HG03196 (cell line): Measurements from ENCODE around the gene INPP5E.

Experiments
- ATAC-seq: cut with Tn5 transposase; IDR thresholded peaks from one replicate; pipeline ENCODE4 v1.9.1; 2021; ENCODE audit not compliant: unreplicated experiment

INPP5E gene

DNA sequence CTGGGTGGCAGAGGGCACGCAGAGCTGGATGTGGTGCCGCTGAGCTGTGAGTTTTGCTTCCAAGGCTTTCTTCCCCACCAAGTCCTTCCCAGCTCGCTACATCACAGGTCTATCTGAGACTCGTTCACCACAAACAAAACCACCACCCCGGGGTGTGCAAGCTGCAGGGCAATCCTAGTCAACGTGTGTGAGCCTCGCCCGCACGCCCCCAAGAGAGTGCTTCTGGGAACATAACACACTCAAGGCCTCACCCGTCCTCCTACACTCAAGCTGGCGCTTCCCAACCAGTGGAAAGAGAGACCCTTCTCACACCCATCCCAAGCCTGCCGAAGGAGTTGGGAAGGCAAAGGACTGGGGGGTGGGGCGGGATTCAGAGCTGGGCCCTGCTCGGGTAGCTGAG, 50.2 kb downstream of the INPP5E start:
- ATAC-seq: no peak

DNA sequence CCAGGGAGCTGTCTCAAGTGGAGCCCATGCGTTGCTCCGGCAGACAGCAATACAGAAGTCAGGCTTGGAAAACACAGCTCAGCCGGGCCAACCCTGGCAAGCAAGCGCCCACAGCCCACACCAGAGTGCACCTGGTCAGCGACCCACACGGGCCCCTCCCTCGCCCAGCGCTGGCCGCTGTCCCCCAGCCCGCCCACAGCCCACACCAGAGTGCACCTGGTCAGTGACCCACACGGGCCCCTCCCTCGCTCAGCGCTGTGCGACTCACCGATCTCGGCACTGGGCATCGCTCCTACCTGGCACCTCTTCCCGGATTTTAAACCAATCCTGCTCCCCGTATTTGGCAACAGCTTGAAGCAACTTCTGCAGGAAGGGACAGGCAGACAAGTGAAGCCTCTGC, 52.4 kb downstream of the INPP5E start:
- ATAC-seq: no peak

DNA sequence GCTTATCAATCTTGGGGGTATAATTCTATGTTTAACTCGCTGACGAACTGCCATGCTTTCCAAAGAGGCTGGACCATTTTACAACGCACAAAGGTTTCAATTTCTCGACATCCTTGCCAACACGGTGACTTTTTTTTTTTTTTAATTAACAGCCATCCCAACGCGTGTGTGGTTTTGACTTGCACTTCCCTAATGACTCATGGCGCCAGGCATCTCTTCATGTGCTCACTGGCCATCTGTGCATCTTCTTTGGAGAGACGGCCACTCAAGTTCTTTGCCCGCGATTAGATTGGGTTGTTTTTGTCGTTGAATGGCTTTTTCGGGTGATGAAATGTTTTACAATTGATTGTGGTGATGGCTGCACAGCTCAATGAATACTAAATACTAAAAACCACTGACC, 53.6 kb downstream of the INPP5E start:
- ATAC-seq: no peak

DNA sequence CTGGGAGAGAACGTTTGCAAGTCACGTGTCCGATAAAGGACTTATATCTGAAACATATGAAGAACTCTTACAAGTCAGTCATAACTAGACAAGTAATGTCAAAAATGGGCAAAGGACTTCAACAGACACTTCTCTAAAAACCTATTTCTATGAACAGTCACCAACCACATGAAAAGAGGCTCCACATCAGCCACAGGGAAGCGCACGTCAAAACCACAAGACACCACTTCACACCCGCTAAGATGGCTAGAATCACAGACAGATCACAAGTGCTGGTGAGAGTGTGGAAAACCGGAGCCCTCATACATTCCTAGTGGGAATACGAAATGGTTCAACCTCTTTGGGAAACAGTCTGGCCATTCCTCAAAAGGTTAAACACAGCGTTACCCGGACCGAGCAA, 54.6 kb downstream of the INPP5E start:
- ATAC-seq: no peak

DNA sequence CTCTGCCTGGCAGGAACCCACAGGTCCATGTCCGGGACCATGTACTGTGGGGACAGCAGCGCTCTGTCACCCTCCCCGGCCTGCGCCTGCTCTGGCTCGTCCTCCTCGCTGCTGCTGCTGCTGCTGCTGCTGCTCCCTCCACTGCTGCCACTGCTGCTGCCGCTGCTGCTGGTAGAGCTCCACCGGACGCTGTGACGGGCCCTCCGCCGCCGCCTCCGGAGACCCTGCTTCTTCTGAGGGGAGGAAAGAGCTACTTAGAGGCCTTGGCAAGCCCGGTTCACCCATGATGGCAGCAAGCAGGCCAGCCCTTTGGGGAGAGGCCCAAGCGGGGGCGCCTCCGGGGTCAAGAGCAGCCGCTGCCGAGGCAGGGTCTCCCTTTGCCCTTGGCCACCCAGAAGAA, 56.2 kb downstream of the INPP5E start:
- ATAC-seq: no peak

DNA sequence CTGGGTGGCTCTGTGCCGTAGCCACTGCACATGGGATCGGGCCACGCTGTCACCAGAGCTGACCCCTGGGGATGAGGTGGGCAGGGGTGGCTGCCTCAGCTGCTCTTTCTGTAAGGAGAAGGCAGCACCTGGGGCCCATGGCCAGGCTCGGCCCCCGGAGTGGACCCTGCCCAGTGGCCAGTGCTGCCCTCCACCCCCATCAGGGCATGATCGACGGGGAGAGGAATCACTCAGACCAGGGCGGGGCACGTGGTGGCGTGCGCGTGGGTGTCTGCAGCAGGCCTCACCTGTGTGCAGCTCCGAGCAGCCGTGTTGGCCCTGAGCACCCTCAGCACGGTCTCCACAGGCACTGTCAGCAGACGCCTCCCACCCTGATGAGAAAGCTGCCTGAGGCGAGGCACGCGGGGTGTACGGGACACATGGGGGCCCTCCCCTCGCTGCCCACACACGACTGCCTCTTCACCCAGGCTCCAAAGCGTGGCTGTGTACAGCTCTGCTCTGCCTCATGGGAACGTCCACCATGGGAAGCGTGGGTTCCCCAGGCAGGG, 57.6 kb downstream of the INPP5E start:
- ATAC-seq: no peak

DNA sequence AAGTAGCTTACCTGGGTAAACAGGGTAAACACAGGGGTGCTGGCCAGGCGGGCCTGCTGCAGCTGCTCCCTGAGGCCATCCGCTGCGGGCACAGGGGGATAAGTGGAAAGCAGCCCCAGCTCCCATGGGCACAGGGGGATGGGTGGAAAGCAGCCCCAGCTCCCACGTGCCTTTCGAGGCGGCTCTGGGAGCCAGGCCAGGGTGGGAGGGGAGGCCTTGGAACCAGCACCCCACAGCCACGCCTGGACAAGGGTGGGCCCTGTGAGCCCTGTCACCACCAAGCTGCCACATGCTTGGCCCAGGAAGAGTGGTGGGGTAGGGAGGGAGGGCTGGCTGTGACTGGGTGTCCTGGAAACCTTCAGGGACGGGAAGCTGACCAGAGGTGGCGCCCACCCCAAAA, 58.3 kb downstream of the INPP5E start:
- ATAC-seq: no peak

DNA sequence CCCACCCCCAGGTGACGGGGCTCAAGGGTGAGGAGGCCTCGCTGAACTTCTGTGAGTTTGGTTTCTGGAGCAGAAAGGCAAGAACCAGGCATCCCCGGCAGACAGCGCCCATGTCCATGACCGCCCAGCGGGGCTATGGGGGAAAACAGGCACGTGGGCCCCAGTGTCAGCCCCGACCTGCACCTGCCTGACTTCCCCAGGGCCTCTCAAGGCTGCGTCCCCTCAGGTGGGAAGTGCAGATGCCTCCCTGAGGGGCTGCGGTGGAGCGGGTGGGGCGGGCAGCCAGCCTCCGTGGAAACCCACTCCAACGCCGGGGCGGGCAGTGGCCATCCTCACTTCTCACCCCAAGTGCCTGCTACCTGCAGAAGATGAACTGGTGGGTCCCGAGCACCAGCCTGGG, 59.3 kb downstream of the INPP5E start:
- no peak for ATAC-seq

DNA sequence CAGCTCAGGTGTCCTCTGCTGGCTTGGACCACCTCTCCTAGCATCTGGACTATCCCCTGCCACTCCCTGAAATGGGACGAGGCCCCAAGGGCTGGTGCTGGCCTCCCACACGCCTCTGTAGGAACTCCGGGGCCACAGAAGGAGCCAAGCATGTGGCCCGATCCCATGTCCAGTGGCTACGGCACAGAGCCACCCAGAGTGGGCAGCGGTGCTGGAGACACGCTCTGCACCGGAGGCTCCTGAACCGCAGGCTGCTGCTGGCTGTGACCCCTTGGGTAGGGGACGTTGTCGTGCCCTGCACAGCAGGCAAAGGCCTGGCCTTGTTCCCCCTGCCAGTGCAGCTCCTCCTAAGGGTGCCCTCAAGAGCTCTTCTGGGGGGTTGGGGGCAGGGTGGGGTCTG, 59.8 kb downstream of the INPP5E start:
- ATAC-seq: no peak

DNA sequence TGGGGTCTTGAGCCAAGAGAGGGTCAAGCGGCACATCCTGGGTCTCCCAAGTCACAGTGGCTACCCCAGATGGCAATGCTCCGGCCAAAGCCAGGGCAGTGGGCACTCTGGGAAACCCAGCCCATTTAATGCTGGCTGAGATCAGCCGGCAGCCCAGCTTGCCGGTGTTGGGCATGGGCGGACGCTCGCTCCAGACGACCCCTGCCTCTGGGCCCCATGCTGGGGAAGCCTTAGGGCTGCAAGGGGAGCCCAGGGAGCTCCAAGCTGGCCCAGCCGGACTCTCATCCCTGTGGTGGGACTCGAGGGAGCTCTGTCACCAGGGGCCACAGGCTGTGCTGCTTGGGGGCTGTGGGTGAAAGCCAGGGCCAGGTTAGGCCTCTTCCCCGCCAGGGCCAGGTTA, 60.2 kb downstream of the INPP5E start:
- no peak for ATAC-seq

DNA sequence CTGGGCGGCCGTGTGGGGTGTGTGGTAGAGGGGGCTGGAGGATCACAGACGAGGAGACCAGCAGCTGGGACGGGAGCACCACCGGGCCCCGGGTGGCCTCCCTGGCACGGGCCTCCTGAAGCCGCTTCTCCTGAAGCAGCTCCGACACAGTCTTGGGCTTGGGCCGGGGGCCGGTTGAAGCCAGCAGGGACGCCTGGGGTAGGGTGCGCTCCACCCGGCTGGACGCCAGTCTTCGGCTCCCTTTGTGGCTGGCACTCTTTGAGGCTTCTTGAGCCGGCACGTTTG, 60.7 kb downstream of the INPP5E start:
- no peak for ATAC-seq
